GM12865 (cell line): ENCODE measurements around the gene ERC1.

ENCODE experiments used
- DNase-seq: peaks from one replicate; pipeline ENCODE4 v3.0.0; 2010; ENCODE audit warnings: low read depth
- H3K4me3 ChIP-seq: 2 replicates; pipeline ENCODE4 v1.5.1; 2011; ENCODE audit warnings: mild to moderate bottlenecking, low read depth, low read length, control low read depth
- CTCF ChIP-seq: IDR thresholded peaks from 2 replicates; pipeline ENCODE4 v1.5.1; 2011; ENCODE audit warnings: low read length, control low read depth, low read depth, inconsistent platforms; ENCODE audit not compliant: insufficient read depth; ENCODE audit errors: missing control alignments

The ERC1 gene

GRCh38 chr12:1102115-1102514 lies 111.1 kb downstream of the ERC1 start:
- TF ChIP-seq CTCF: no peak
- no peak for DNase-seq
- no peak overlapping the region for H3K4me3 ChIP-seq

DNA sequence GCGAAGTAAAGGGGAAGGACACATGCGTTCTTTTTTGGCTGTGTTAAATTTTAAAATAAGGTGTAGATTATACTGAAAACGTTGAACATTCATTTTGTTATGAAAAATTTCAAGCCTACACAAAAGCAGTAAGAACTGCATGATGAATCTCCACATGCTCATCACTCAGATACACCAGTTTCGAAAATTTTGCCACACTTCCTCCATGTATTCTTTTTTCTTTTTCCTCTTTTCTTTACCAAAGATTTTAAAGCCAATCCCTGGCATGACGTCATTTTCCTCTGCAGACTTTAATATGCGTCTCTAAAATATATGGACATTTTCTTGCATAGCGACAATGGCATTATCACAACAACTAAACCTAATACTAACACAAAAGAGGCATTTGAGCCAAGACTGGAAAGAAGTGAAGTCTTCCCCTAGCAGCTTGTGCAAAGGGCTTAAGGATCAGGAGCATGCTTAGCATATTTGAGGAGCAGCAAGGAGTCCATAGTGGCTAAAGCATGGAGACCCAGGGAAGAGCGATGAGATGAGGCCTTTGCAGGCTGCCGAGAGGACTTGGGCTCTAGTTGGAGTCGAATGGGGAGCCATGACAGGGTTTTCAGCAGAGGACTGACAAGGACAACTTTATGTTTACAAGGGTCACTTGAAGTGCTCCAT lies 111.9 kb downstream of the ERC1 start:
- DNase-seq: no peak
- H3K4me3 ChIP-seq: no peak overlapping the region
- no peak for TF ChIP-seq CTCF

DNA sequence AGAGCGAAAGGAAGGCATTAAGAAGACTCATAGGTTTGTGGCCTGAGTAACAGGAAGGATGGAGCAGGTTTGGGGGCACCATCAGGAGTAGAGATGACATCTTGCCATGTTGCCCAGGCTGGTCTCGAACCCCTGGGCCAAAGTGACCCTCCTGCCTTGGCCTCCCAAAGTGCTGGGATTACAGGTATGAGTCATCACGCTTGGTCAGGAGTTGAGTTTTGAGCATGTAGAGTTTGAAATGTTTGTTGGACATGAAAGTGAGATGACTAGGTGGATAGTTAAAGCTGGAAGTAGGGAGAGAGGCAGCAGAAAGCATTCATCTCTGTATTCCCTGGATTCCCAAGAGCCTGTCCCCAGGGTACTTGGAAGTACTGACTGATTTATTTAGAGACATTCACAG lies 112.6 kb downstream of the ERC1 start:
- DNase-seq: no peak
- no peak for TF ChIP-seq CTCF
- H3K4me3 ChIP-seq: no peak overlapping the region

DNA sequence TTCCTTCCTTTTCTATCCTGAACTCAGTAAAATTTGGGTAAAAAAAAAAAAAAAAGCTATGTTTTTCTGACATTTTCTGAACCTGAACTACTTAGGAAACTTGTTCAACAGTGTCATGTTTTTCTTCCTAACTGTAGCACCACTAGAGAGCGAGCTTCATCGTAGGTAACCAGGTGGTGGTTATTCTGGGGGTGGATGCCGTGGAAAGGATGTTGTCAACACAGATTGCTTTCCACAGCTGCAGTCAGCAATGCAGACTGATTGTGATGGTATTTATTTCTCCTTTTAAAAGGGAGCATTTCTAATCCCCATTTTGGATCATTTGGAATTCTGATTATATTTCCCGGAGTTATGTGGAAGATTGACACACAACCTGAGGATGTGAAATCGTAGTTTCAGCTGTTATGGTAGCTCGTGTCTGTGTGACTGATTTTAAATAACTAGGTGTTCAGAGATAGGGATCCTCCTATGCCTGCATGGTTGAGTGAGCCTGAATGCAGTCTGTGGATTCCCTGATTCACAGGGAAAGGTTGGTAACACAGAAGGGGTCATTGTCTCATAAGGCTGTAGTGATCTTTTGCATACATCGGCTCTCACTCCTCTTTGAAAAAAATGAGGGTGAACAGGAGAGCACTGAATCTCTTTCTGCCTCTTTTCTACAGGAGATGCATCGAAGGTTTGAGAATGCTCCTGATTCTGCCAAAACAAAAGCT lies 113.2 kb downstream of the ERC1 start:
- H3K4me3 ChIP-seq: no peak overlapping the region
- DNase-seq: no peak
- no peak for TF ChIP-seq CTCF

DNA sequence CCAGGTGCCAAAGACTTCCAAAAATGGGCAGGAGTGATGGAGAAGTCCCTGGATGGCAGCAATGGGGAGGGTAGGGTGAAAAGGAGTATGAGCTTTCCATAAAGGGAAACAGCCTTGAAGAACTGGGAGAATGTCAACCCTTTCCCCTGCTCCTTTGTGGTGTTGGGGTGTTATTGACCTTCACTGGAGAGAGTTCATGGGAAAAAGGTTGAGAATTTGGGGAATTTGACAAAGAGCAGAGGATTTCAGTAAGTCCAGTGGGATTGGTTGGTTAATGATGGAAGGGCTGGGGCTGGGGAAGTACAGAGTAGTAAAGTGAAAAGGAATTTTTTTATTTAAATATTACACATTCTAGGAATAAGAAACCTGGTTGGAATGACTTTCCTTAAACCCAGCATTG lies 116.6 kb downstream of the ERC1 start:
- TF ChIP-seq CTCF: no peak
- no peak overlapping the region for H3K4me3 ChIP-seq
- DNase-seq: no peak

- DNase-seq: peak; percentile 80
- TF ChIP-seq CTCF: no peak
- H3K4me3 ChIP-seq: no peak overlapping the region
Observed at GRCh38 chr12:1108276-1108675, 117.3 kb downstream of the ERC1 start.
